Tibial nerve (tissue), 4 donors: ENCODE results near the gene TBC1D22A. TPM values are rescaled to one million over a fixed set of nuclear protein-coding genes. Genes with fewer than 3 reads are reported as not detected.

Experiments used
- DNase-seq, 2 donors: peaks; one replicate each; pipeline ENCODE4 v3.0.0-alpha.2; 2019; ENCODE audit warnings: low spot score in 2 of 2
- H3K27ac ChIP-seq, 4 donors: fragments of 200-600 bp; sonication (generic) in 3 of 4; one replicate each; pipeline ENCODE4 v1.5.1; 2017 to 2019; ENCODE audit warnings: mild to moderate bottlenecking in 1 of 4
- H3K27me3 ChIP-seq, 2 donors: fragments of 200-600 bp; sonication (generic) in 1 of 2; one replicate each; pipeline versions ENCODE4 v1.5.1 to v1.6.0; 2017 to 2019
- H3K36me3 ChIP-seq, 3 donors: fragments of 200-600 bp; sonication (generic); one replicate each; pipeline ENCODE4 v1.5.1; 2018 to 2019
- H3K4me1 ChIP-seq, 4 donors: fragments of 200-600 bp; sonication (generic) in 3 of 4; one replicate each; pipeline ENCODE4 v1.5.1; 2017 to 2019
- H3K4me3 ChIP-seq, 4 donors: fragments of 200-600 bp; sonication (generic) in 3 of 4; one replicate each; pipeline ENCODE4 v1.5.1; 2017 to 2019; ENCODE audit warnings: mild to moderate bottlenecking in 1 of 4, moderate library complexity in 1 of 4
- H3K9me3 ChIP-seq, 4 donors: fragments of 200-600 bp; sonication (generic) in 3 of 4; one replicate each; pipeline ENCODE4 v1.5.1; 2017 to 2019
- EP300 ChIP-seq, 2 donors: sonication (generic); formaldehyde crosslinking; IDR thresholded peaks; one replicate each; pipeline ENCODE4 v1.6.1; 2017; ENCODE audit warnings: antibody characterized with exemption in 2 of 2, mild to moderate bottlenecking in 1 of 2
- POLR2A ChIP-seq, 2 donors: fragments of 450-650 bp; IDR thresholded peaks; one replicate each; pipeline ENCODE4 v1.6.1; 2017; ENCODE audit warnings: antibody characterized with exemption in 2 of 2, mild to moderate bottlenecking in 2 of 2, moderate library complexity in 2 of 2
- WGBS, 2 donors: methylation state at CpG; one replicate each; pipeline ENCODE4 v1.1.5; 2018; 5-methylcytosine and 5-hydroxymethylcytosine counted together
- total RNA-seq, 4 donors: library from RNA; depleted of rRNA; stranded (reverse); fragments of >200 nt; gene quantifications; one replicate each; pipeline ENCODE4 v1.1.0, GENCODE V29; 2016
- TF ChIP-seq, protein P1 (sequence below), 5 experiments: fragments of 200-600 bp in 3 of 5; fragments of 450-650 bp in 2 of 5; sonication (generic) in 3 of 5; IDR thresholded peaks; one replicate each; pipeline ENCODE4 v1.5.1; 2016 to 2019; ENCODE audit warnings: antibody characterized with exemption in 5 of 5, mild to moderate bottlenecking in 3 of 5, moderate library complexity in 2 of 5

The TBC1D22A gene
- total RNA-seq, 4 donors from 2014 or later, result 27.3 to 35.4 (median 29.3) TPM

DNA sequence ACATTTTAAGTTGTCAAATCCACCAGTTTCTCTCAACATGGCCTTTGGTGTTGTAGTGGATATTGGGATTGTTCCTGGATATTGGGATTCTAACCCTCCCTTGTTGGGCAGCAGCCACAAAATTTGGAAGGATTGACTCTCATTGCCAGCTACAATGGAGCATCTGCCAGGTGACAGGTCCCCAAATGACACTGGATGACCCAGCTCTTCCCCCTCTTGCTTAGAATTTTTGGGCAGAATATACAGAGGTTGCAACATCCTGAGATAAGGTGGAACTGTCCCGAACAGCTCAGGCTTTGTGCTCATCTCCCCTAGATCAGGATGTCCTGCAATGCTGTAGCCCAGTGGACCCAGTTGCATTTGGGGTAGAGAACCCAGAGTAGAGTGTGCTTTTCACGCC is 5.3 kb upstream of the TBC1D22A start:
- Histone ChIP-seq H3K27ac (no peak overlapping the region), H3K36me3 (no peaks in the 10 kb centered on the region), H3K4me1 (peaks cover 0 to 52% (median 30%) of the 10 kb centered on the region in 4 donors), H3K9me3 (peaks cover 0 to 8% (median 0%) of the 10 kb centered on the region in 4 donors), H3K4me3 (no peak overlapping the region), H3K27me3 (no peaks in the 10 kb centered on the region)
- 85 to 89% methylated on average over 2 of the region's 2 CpGs for WGBS, 2 donors
- TF ChIP-seq EP300 (IDR thresholded peaks at IDR 0.05) (no peak), POLR2A (IDR thresholded peaks at IDR 0.05) (no peak)
- TF ChIP-seq, protein P1, sequence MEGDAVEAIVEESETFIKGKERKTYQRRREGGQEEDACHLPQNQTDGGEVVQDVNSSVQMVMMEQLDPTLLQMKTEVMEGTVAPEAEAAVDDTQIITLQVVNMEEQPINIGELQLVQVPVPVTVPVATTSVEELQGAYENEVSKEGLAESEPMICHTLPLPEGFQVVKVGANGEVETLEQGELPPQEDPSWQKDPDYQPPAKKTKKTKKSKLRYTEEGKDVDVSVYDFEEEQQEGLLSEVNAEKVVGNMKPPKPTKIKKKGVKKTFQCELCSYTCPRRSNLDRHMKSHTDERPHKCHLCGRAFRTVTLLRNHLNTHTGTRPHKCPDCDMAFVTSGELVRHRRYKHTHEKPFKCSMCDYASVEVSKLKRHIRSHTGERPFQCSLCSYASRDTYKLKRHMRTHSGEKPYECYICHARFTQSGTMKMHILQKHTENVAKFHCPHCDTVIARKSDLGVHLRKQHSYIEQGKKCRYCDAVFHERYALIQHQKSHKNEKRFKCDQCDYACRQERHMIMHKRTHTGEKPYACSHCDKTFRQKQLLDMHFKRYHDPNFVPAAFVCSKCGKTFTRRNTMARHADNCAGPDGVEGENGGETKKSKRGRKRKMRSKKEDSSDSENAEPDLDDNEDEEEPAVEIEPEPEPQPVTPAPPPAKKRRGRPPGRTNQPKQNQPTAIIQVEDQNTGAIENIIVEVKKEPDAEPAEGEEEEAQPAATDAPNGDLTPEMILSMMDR (IDR thresholded peaks at IDR 0.05), result no peak
- DNase-seq, result no peak

DNA sequence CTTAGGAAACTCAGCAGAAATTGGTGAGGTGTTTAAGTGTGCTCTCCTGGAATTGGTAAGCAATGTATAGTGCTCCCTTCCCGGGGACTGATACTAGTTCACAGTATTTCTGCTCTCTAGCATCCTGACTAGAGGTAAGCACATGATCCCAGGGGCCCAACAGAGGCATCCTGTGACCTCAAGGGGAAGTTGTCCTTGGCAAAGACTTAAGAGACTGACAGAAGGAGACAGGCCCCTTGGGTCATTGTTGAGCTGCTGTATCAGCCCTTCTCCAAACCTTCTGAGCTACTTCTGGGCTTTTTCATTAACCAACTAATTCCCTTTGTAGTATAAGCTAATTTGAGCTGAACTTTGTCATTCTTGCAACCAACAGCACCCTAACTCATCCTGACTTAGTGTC is 4.3 kb upstream of the TBC1D22A start:
- no peaks in the 10 kb centered on the region for H3K36me3 ChIP-seq
- TF ChIP-seq EP300 (IDR thresholded peaks at IDR 0.05) (no peak), POLR2A (IDR thresholded peaks at IDR 0.05) (no peak)
- TF ChIP-seq, protein P1 (IDR thresholded peaks at IDR 0.05), result no peak
- H3K27ac ChIP-seq, result peak overlapping the region in 1 of 4 donors; percentile 55
- 59 to 60% methylated on average over 1 of the region's 1 CpG for WGBS, 2 donors
- peaks cover 0 to 8% (median 0%) of the 10 kb centered on the region in 4 donors for H3K9me3 ChIP-seq
- H3K27me3 ChIP-seq, result no peaks in the 10 kb centered on the region
- no peak for DNase-seq
- H3K4me1 ChIP-seq, result peaks cover 0 to 46% (median 30%) of the 10 kb centered on the region in 4 donors
- no peak overlapping the region for H3K4me3 ChIP-seq

DNA sequence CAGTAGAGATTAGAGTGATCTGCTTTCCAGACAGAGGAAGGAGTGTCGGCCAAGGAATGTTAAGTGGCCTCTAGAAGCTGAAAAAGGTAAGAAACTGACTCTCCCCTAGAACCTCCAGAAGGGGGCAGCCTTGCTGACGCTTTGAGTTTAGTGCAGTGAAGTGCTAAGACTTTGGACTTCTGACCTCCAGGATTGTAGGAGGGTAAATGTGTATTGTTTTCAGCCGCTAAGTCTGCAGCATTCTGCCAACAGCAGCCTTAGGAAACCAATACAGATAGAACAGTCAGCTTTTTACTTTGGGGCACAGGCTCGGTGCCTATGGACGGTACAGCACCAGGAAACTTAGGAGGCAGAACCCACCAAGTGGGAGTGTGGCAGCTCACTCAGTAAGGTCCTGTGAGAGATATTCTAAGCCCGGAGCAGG is 3.6 kb upstream of the TBC1D22A start:
- H3K4me3 ChIP-seq, result no peak overlapping the region
- 17 to 34% methylated on average over 6 of the region's 6 CpGs for WGBS, 2 donors
- H3K27ac ChIP-seq, result peak overlapping the region in 3 of 4 donors; percentile 55 to 66 (median 61)
- H3K36me3 ChIP-seq, result no peaks in the 10 kb centered on the region
- peak in 1 of 2 donors; percentile 42 for DNase-seq
- no peaks in the 10 kb centered on the region for H3K27me3 ChIP-seq
- H3K4me1 ChIP-seq, result peaks cover 0 to 45% (median 31%) of the 10 kb centered on the region in 4 donors
- peaks cover 0 to 8% (median 0%) of the 10 kb centered on the region in 4 donors for H3K9me3 ChIP-seq
- TF ChIP-seq POLR2A (IDR thresholded peaks at IDR 0.05) (no peak), EP300 (IDR thresholded peaks at IDR 0.05) (peak in 1 of 2 donors; percentile 23)
- TF ChIP-seq, protein P1 (IDR thresholded peaks at IDR 0.05), result peak; percentile 62 to 72 (median 64)

DNA sequence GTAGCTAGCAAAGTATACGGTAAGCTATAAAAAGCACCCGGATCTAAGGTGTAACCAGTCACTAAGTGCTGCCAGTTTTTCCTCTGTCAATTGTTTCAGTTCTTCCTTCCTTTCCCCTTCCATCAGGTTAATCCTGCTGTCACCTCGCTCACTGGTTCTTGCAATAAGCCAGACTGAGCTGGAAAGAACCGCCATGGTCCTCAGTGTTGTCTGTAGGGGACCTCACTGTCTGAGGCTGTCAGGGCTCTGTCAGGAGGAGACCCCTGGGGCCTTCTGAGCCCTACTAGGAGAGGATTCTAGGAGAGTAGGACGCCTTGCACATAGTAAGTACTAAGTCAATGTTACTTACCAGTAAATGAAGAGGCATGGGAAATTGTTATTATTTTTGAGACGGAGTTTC is 1.4 kb upstream of the TBC1D22A start:
- no peak for TF ChIP-seq POLR2A (IDR thresholded peaks at IDR 0.05)
- TF ChIP-seq, protein P1 (IDR thresholded peaks at IDR 0.05), result no peak
- TF ChIP-seq EP300 (IDR thresholded peaks at IDR 0.05), result no peak
- peaks cover 0 to 5% (median 0%) of the 10 kb centered on the region in 3 donors for H3K36me3 ChIP-seq
- H3K4me1 ChIP-seq, result peaks cover 0 to 48% (median 26%) of the 10 kb centered on the region in 4 donors
- no peaks in the 10 kb centered on the region for H3K27me3 ChIP-seq
- no peak for DNase-seq
- H3K27ac ChIP-seq, result peak overlapping the region in 2 of 4 donors; percentile 19 to 95
- 76 to 79% methylated on average over 6 of the region's 6 CpGs for WGBS, 2 donors
- H3K4me3 ChIP-seq, result peak overlapping the region in 1 of 4 donors; percentile 69
- peaks cover 0 to 4% (median 0%) of the 10 kb centered on the region in 4 donors for H3K9me3 ChIP-seq

DNA sequence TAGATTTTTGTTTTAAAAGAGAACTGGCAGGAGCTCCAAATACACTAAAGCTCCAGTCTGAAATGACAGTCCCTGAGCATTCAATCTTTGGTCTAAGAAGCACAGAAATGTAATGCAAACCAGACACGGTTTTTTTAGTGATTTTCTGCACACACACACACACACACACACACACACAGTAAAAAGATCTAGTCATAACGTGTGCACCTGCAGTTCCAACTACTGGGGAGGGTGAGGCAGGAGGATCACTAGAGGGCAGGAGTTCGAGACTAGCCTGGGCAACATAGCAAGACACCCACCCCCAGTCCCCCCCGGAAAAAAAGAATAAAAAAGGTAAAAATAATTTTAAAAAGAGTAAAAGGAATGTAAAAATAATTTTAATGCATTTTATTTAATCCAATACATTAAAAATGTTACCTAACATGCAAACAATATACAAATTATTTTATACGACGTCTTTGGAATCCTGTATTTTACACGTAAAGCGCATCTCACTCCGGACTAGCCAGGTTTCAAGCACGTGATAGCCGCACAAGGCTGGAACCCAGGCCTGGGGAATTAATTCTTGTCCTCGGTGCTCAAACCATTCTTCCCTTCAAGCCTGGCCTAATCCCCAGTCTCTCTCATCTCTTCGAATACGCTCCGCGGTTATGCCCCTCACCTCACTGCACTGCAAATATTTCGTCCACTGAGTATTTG is 762 bp upstream of the TBC1D22A start:
- Histone ChIP-seq H3K4me3 (peak overlapping the region; percentile 69 to 95 (median 81)), H3K4me1 (peaks cover 0 to 55% (median 26%) of the 10 kb centered on the region in 4 donors), H3K27me3 (no peaks in the 10 kb centered on the region), H3K9me3 (no peaks in the 10 kb centered on the region), H3K27ac (peak overlapping the region; percentile 93 to 98 (median 94)), H3K36me3 (peaks cover 0 to 5% (median 0%) of the 10 kb centered on the region in 3 donors)
- WGBS, 2 donors, result 5 to 9% methylated on average over 17 of the region's 17 CpGs
- TF ChIP-seq, protein P1 (IDR thresholded peaks at IDR 0.05), result no peak
- TF ChIP-seq POLR2A (IDR thresholded peaks at IDR 0.05), result no peak
- TF ChIP-seq EP300 (IDR thresholded peaks at IDR 0.05), result no peak
- DNase-seq, result no peak
